T follicular helper cell (primary cell): ENCODE data around the gene EXTL2.
A peak's percentile ranks its signal among the peaks of the same experiment; 100 is the strongest.
"Not testable (repeated sequence)": the region's sequence is repeated elsewhere in the genome, so short reads cannot be mapped to it uniquely, and the experiment has no call there.

Source experiments
- DNase-seq: peaks from one replicate; pipeline ENCODE4 v3.0.0-alpha.2; 2020; ENCODE audit warnings: low read depth
- total RNA-seq, 2 experiments: gene quantifications; one replicate each; lab custom pipeline; 2026; lab: John Stamatoyannopoulos, UW

Gene EXTL2
- total RNA-seq, result 4.7 to 5.7 reads per million in 2 experiments

- DNase-seq, result peak; percentile 26
Observed at GRCh38 chr1:100894603-100895539, at the start of gene EXTL2. EXTL2 (minus strand) TSS chr1:100894842; CDS start chr1:100888757, 6,085 bp downstream.

DNA sequence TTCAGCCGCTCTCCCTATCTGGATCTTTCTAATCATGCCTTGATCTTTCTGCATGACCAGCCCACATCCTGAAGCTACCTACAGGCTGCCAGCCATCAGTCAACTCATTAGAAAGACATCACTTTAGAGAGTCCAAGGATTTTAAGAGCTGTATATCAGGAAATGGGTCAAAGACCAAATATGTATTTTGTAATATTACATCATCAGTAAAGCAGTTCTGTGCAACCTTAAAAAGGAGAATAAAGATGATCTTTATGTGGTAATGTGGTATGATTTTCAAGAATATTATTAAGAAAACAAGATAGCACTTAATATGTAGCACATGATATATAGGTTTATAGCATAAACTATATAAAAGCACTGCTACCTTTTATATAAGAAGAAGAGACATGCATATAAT, 48.9 kb upstream of the EXTL2 start:
- no peak for DNase-seq

DNA sequence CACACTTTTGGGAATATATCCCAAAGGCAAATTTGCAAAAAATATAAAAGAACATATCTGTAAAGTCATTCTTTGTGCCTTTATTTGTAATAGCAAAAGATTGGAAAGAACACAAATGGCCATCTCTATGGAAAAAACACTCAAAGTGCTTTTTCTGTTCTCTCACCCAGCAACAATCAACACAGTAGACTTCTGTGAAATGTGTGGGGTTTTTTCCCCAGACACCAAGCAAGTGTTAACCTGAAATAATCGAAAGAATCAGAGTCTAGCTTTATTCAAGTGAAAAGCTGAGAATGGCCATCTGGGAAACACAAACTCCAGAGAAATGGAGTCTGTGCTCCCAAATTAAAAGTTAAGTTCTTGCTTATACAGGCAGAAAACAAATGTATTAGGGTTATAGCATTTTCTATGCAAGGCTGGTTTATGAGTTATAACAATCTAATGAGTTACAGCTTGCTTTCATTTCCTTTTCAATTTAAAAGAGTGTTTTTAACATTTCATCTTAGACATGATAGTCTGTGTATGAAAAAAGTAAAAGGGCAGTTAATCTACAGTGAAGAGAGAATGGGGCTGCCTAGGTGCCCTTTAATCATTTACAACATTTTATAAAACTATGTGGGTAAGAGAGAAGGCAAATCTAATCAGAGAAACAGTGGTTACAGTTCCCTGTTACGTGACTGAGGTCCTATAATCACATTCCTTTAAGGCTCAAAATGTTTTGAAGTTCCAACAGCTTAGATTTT, 47.8 kb upstream of the EXTL2 start:
- no peak for DNase-seq

DNA sequence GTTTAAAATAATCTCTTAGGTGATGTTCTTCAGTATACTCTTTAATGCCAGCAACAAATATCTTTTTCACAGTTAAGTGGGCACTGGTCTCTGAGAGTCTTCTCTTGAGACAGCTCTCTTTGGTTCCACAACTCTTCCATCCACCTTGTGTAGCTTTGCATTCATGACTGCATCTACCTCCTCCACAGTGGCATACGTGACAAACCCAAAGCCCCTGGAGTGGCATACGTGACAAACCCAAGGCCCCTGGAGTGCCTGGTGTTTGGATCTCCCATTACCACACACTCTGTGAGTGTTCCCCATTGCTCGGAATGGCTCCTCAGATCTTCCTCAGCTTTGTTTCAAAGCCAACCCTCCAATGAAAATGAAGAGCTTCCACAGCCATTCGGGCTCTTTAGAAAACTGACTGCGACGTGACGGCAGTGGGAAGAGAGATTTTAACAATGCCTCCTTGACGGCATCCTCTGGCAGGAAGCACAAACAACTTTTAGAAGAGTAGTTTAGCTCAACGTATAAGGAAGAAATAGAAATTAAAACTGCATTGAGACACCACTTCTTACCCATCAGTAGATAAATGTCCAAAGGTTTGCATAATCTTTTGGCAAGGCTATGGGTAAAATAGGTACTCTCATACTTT, 47.1 kb upstream of the EXTL2 start:
- no peak for DNase-seq

DNA sequence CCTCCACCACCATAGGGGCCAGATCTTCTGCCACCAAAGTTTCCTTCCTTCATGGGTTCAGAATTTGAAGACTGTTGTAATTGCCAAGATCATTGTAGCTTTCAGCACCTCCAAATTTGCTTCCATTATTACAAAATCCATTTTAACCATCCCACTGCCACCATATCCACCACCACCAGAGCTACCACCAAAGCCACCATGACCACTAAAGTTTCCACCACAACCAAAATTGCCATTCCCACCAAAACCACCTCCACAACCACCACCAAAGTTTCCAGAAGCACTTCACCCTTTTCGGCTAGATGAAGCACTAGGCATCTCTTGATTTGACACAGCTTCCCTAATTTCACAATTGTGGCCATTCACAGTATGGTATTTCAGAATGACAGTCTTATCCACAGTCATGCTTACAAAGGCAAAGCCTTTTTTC, 46.5 kb upstream of the EXTL2 start:
- DNase-seq, result no peak

GRCh38 chr1:100936194-100936967, 41.7 kb upstream of the EXTL2 start:
- no peak for DNase-seq

GRCh38 chr1:100933555-100933954, 38.9 kb upstream of the EXTL2 start:
- not testable (repeated sequence) for DNase-seq

DNA sequence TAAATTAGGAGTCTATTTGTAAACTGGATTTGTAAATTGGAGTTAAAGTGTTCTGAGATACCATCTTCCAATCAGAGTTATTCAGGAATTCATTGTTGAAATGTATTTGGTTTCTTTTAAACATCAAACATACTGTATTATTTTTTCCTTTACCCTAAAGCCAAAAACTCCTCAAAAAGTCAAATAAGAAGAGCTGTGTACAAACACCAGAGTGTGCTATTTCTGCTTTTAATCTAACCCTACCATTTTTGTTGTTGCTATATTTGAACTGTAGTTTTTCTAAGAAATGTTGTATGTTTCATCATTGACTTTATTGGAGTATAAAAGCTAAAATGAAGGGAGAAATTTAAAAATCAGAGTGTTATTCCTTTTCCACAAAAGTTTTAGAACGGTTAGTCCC, 37.1 kb upstream of the EXTL2 start:
- no peak for DNase-seq

GRCh38 chr1:100930494-100930893, 35.9 kb upstream of the EXTL2 start:
- DNase-seq, result no peak

- DNase-seq, result no peak
Observed at GRCh38 chr1:100928128-100928527, 33.5 kb upstream of the EXTL2 start.

DNA sequence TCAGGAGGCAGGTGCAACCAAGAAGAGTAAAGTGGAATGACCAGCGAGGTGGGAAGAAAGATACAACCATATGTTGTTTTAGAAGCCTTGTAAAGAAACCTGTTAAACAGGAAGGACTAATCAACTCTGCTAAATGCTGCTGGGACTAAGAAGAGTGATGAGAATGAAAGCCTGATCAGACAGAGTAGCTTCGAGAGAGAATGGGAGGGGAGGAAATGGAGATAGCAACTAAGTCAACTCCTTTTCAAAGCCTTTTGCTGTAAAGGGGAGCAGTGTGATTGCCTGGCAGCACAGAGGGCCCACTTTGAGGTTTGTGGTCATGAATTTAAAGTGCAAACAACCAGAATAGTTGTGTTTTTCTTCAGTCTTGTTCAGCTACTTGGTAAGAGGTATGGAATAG, 32.6 kb upstream of the EXTL2 start:
- DNase-seq, result peak; percentile 25

- no peak for DNase-seq
Observed at GRCh38 chr1:100926240-100926639, 31.6 kb upstream of the EXTL2 start.

DNA sequence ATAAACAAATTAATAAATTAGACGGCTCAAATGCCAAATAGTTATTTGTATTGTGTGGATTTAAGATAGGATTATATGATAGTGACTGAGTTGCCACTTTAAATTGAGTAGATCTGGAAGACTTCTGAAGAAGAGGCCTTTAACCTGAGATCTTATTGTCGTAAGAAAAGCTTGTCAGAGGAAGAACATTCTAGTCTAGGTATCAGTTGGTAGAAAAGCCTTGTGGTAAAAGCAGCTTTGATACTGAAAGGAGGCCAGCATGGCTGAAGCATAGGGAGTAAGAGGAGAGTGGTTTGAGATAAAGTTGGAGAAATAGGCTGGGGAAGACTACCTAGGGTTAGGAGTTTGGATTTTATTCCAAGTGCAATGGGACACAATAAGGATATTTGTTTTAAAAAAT, 30.3 kb upstream of the EXTL2 start:
- DNase-seq, result no peak

- DNase-seq, result no peak
Observed at GRCh38 chr1:100924212-100924611, 29.6 kb upstream of the EXTL2 start.

GRCh38 chr1:100921110-100921706, 26.6 kb upstream of the EXTL2 start:
- DNase-seq, result no peak

GRCh38 chr1:100912019-100912418, 17.4 kb upstream of the EXTL2 start:
- DNase-seq, result no peak

DNA sequence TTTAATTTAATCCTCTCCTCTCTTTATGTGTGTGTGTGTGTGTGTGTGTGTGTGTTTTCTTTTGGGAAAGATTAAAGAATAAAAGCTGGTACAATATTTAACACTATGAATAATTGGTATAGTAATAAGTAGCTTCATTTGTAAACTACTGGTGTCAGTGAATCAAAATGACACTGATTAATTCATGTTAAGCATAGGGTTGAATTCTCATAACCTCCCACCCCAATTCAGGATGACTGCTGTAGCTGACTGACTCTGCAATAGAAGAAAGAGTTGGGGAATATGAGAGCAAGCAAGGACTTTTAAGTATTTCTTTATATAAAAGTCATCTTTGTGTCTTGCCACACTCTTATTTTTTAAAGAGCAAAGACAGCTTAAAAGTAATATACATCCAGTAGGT, 14.4 kb upstream of the EXTL2 start:
- DNase-seq, result no peak

DNA sequence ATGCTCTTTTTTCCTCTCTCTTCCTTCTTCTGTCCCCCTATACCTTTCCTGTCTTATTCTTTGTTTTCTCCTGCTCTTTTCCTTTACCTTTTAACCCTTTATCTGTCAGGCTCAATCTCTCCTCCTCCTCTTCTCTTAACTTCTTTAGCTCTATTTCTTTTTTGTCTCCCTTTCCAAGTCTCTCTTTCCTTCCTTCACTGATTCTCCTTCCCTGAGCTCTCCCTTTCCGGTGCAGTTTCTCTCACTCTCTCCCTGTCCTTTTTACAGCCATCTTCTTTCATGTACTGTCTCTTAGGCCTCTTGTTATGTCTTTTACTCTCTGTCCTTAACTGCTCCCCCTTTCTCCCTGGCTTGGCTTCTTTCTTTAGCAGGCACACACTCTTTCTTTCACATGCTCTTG, 13.2 kb upstream of the EXTL2 start:
- DNase-seq, result no peak

DNA sequence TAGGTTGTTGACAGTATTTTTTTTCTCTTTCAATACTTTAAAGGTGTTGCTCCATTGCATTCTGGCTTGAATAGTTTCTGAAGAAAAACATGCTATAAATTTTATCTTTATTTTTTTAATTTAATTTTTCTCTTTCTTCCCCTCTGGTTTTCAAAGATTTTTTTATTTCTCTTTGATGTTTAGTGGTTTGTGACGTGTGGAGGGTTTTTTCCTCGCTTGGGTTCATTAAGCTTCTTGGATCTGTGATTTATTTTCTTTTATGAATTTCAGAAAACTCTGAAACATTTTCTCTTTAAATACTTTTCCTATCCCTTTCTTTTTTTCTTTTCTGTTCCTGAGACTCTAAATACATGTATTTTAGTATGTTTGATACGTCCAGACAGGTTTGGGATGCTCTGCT, 10.5 kb upstream of the EXTL2 start:
- DNase-seq, result no peak

DNA sequence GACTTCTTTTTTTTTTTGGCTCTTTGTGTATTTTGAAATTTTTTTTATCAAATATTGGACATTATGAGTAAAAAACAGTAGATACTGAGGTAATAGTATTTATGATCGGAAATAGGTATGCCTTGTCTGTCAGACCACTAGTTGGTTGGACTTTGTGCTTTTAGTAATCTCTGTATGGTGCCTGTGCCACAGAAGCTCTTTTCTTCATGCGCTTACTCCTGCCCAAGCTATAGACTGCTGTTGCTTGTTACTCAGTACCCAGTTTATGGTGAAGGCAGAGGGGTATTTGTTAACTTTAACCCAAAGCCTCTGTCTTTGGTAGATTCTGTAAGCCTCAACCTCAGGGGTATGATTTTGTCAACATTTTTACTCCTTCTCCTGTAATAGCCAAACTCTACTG, 9.9 kb upstream of the EXTL2 start:
- no peak for DNase-seq

DNA sequence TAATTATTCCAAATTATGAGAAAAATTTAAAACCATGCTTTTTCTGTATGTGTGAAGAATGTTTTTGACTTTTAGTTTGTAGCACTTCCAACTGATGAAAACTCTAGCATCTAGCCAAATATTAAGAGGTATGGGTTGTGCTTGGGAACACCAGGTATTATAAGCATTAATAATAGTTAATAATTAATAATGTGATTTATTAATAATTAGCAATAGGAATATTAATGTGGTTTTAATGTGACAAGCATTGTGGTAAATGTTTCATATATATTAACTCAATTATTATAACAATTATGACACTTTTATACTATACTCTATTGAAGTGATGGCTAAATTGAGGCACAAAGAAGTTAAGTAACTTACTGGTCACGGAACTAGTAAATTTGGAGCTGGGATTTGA, 9.1 kb upstream of the EXTL2 start:
- no peak for DNase-seq
